Measurements from ENCODE around the gene TMEM231.
A peak's percentile ranks its signal among the peaks of the same experiment; 100 is the strongest.

- TF ChIP-seq CTCF (IDR thresholded peaks at IDR 0.05) (no peak), POLR2AphosphoS5 (IDR thresholded peaks at IDR 0.05) (peak; percentile 47 to 88 (median 73))
These were observed 20.2 kb downstream of the TMEM231 start, which contains the start of gene CHST5 for GRCh38 chr16:75535901-75536300.

Data from transverse colon (tissue), 4 donors.